Cerebellar cortex (tissue), 1 donor: ENCODE measurements around the gene NT5DC4.
"Not testable (repeated sequence)": the region's sequence is repeated elsewhere in the genome, so short reads cannot be mapped to it uniquely, and the experiment has no call there.

Experiments
- DNase-seq: peaks from one replicate; pipeline ENCODE4 v3.0.0-alpha.2; 2015; ENCODE audit warnings: low spot score

NT5DC4 gene

GRCh38 chr2:112699984-112700667, 20.7 kb upstream of the NT5DC4 start:
- DNase-seq: no peak

- no peak for DNase-seq
Measured at GRCh38 chr2:112701052-112701451, 19.8 kb upstream of the NT5DC4 start.

- DNase-seq: no peak
Measured at GRCh38 chr2:112703684-112704083, 17.1 kb upstream of the NT5DC4 start.

DNA sequence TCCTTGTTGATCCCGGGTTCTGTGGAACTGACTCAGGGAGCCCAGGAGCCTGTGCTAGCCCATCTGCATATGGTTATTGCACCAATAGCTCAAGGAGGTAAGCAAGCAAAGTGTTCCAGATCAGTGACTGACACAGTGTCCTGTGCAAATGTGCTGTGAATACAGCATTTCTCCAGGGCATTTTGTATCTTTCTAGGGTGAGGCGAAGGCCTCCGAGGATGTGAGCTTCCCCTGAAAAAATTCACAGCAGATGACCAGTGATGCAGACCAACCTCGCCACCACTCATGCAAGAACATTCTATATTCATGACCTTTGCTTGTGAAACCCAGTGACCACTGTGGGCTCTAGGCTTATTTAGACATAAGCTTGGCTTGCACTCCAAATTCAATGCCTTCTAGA, 15.2 kb upstream of the NT5DC4 start:
- no peak for DNase-seq

- no peak for DNase-seq
Measured at GRCh38 chr2:112706170-112706664, 14.6 kb upstream of the NT5DC4 start.

GRCh38 chr2:112706947-112707346, 13.9 kb upstream of the NT5DC4 start:
- DNase-seq: not testable (repeated sequence)

GRCh38 chr2:112708968-112709367, 11.9 kb upstream of the NT5DC4 start:
- no peak for DNase-seq

GRCh38 chr2:112709703-112710102, 11.1 kb upstream of the NT5DC4 start:
- no peak for DNase-seq

GRCh38 chr2:112710956-112711750, 9.7 kb upstream of the NT5DC4 start:
- DNase-seq: no peak

DNA sequence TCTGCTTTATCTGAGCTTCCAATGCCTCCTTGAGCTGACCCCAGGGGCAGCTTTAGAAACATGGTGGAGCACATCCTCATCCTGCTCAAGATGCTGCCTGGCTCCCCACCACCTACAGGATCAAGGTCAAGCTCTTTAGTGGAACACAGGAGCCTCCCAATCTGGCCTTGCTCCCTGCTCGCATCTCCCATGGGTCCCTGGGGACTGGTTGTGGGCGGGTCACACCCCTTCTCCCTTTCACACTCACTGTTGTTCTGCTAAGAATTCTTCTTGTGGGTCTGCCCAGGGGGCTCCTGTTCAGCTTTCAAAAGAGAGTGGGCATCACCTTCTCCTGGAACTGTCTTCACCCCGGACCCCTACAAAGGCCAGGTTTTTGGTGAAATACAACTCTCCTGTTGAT, 8.4 kb upstream of the NT5DC4 start:
- DNase-seq: no peak

DNA sequence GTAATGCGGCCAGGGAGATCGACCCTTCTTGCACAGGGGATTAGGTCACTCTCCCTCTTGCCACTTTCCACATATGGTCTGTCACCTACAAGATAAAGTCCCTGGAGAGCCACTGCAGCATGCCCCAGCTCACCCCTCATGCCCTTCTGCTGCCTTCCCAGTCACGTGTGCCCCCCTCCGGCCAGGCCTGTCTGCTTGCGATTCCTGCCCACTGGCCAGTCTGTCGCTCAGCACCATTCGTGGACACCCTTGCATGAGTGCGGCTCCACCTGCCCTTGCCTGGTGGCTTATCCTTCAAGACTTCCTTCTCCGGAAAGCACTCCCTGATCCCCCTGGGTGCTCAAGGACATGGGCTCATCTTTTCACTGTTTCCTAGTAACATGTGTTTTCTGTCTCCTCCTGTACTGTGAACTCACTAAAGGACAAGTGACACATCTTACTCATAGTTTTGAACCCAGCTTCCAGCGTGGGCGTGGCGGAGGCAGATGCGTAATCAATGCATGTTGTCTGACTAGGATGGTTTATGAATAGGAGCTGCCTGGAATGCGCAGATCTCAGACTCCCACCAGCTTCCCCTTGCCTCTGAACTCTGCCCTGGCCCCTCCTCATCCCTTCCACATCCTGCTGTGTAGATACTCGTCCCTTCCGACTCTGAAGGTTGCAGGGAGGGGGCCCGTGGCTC, 7.8 kb upstream of the NT5DC4 start:
- no peak for DNase-seq

GRCh38 chr2:112713585-112713925, 7.3 kb upstream of the NT5DC4 start:
- DNase-seq: no peak

DNA sequence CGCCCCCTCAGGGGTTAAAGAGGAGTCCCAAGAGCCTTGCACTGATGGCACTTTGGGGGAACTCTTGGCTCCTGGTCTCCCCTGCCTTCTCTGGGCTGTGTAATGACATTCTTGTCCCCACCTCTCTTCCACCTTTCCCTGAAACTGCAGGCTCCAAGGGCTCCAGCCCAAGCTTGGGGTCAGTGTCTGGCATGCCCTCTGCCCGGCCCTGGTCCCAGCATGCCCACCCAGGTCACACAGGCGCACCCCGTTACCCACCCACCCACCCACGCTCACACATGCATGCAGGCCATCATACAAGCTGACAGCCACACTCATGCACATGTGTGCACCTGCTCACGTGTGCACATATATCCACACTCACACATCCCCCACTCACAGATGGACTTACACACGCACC, 6.9 kb upstream of the NT5DC4 start:
- DNase-seq: no peak

GRCh38 chr2:112714331-112714730, 6.5 kb upstream of the NT5DC4 start:
- no peak for DNase-seq

GRCh38 chr2:112714836-112715631, 5.8 kb upstream of the NT5DC4 start:
- DNase-seq: no peak

- DNase-seq: not testable (repeated sequence)
Measured at GRCh38 chr2:112716094-112716493, 4.7 kb upstream of the NT5DC4 start.

GRCh38 chr2:112716826-112717352, 3.9 kb upstream of the NT5DC4 start:
- not testable (repeated sequence) for DNase-seq

- no peak for DNase-seq
Measured at GRCh38 chr2:112718863-112719370, 1.9 kb upstream of the NT5DC4 start.

DNA sequence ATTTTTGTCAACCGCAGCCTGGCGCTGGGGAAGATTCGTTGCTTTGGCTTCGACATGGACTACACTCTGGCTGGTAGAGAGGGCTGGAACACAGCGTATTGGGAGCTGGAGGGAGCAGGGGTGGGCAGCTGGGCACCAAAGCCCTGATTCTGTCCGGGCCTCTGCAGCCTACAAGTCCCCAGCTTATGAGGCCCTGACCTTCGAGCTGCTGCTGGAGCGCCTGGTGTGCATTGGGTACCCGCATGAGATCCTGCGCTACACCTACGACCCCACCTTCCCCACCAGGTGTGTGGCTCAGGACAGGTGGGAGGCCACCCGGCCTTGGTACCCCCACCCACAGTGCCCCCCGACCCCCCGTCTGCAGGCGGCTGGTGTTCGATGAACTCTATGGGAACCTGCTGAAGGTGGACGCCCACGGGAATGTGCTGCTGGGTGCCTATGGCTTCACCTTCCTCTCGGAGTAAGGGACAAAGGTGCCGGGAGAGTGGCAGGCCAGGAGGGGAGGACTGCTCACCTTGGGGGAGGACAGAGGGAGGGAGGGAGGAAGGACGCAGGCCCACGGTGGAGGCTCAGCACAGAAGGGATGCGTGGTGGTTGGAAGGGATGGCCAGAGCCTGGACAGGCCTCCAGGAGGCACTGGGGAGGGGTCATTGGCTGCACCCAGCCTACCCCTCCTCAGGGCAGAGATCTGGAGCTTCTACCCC, 1.2 kb downstream of the NT5DC4 start:
- DNase-seq: no peak

GRCh38 chr2:112722816-112723546, 2.2 kb downstream of the NT5DC4 start:
- no peak for DNase-seq
